HEK293 (cell line): ENCODE data around the gene KCNH5.
"Not testable (repeated sequence)": the region's sequence is repeated elsewhere in the genome, so short reads cannot be mapped to it uniquely, and the experiment has no call there.

ENCODE experiments used
- TRIM28 ChIP-seq: IDR thresholded peaks from 2 replicates; pipeline ENCODE4 v1.6.1; 2011; ENCODE audit warnings: low read length, control low read depth, borderline replicate concordance
- ZEB2 ChIP-seq: fragments of 450-650 bp; formaldehyde crosslinking; IDR thresholded peaks from 2 replicates; pipeline ENCODE4 v1.5.1; 2016; ENCODE audit warnings: missing biosample characterization, missing genetic modification characterization
- ZFP69B ChIP-seq: fragments of 450-650 bp; formaldehyde crosslinking; IDR thresholded peaks from 2 replicates; pipeline ENCODE4 v1.5.1; 2016; ENCODE audit warnings: missing biosample characterization, missing genetic modification characterization
- ZNF423 ChIP-seq: fragments of 450-650 bp; formaldehyde crosslinking; IDR thresholded peaks from 2 replicates; pipeline ENCODE4 v1.5.1; 2016; ENCODE audit warnings: missing biosample characterization, missing genetic modification characterization
- ZNF626 ChIP-seq: fragments of 450-650 bp; sonication (Bioruptor Pico); formaldehyde crosslinking; IDR thresholded peaks from 2 replicates; pipeline ENCODE4 v1.5.1; 2018; ENCODE audit warnings: missing biosample characterization, missing genetic modification characterization, inconsistent platforms
- ZNF677 ChIP-seq: fragments of 450-650 bp; IDR thresholded peaks from 2 replicates; pipeline ENCODE4 v1.5.0; 2018; ENCODE audit warnings: missing biosample characterization, mild to moderate bottlenecking, missing genetic modification characterization, moderate library complexity
- ZNF792 ChIP-seq: fragments of 450-650 bp; formaldehyde crosslinking; IDR thresholded peaks from 2 replicates; pipeline ENCODE4 v1.5.1; 2016; ENCODE audit warnings: missing biosample characterization, missing genetic modification characterization
- ZSCAN30 ChIP-seq: fragments of 450-650 bp; IDR thresholded peaks from 2 replicates; pipeline ENCODE4 v1.5.1; 2018; ENCODE audit warnings: missing biosample characterization, mild to moderate bottlenecking, missing genetic modification characterization, moderate library complexity
- TF ChIP-seq, protein P1 (sequence below): fragments of 450-650 bp; formaldehyde crosslinking; IDR thresholded peaks from 2 replicates; pipeline ENCODE4 v1.5.1; 2016; ENCODE audit warnings: missing biosample characterization, missing genetic modification characterization
- TF ChIP-seq, protein P2 (sequence below): fragments of 450-650 bp; formaldehyde crosslinking; IDR thresholded peaks from 2 replicates; pipeline ENCODE4 v1.5.1; 2016; ENCODE audit warnings: missing biosample characterization, missing genetic modification characterization, borderline replicate concordance

DNA sequence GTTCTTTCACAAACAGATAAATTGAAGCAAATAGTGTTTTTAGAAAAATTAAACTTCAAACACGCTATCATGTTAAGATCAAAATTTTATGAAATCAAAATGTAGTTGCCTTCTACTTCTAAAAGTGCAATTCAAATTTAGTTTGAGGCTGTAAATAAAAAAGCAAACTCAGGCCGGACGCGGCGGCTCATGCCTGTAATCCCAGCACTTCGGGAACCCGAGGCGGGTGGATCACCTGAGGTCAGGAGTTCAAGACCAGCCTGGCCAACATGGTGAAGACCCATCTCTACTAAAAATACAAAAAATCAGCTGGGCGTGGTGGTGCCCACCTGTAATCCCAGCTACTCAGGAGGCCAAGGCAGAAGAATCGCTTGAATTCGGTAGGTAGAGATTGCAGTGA, 298.4 kb downstream of the KCNH5 start:
- not testable (repeated sequence) for TF ChIP-seq ZNF792; ZFP69B (tag by site-specific recombination); TRIM28; ZSCAN30 (tag by site-specific recombination); ZNF423 (tag by site-specific recombination); ZNF626 (tag by site-specific recombination); ZNF677 (tag by site-specific recombination); ZEB2
- TF ChIP-seq, protein P1, sequence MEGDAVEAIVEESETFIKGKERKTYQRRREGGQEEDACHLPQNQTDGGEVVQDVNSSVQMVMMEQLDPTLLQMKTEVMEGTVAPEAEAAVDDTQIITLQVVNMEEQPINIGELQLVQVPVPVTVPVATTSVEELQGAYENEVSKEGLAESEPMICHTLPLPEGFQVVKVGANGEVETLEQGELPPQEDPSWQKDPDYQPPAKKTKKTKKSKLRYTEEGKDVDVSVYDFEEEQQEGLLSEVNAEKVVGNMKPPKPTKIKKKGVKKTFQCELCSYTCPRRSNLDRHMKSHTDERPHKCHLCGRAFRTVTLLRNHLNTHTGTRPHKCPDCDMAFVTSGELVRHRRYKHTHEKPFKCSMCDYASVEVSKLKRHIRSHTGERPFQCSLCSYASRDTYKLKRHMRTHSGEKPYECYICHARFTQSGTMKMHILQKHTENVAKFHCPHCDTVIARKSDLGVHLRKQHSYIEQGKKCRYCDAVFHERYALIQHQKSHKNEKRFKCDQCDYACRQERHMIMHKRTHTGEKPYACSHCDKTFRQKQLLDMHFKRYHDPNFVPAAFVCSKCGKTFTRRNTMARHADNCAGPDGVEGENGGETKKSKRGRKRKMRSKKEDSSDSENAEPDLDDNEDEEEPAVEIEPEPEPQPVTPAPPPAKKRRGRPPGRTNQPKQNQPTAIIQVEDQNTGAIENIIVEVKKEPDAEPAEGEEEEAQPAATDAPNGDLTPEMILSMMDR (tag by site-specific recombination), result not testable (repeated sequence)
- TF ChIP-seq, protein P2, sequence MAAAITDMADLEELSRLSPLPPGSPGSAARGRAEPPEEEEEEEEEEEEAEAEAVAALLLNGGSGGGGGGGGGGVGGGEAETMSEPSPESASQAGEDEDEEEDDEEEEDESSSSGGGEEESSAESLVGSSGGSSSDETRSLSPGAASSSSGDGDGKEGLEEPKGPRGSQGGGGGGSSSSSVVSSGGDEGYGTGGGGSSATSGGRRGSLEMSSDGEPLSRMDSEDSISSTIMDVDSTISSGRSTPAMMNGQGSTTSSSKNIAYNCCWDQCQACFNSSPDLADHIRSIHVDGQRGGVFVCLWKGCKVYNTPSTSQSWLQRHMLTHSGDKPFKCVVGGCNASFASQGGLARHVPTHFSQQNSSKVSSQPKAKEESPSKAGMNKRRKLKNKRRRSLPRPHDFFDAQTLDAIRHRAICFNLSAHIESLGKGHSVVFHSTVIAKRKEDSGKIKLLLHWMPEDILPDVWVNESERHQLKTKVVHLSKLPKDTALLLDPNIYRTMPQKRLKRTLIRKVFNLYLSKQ (tag by site-specific recombination), result not testable (repeated sequence)
